Thyroid gland (tissue), 4 donors: ENCODE data around the gene UBTF. TPM values are rescaled to one million over a fixed set of nuclear protein-coding genes. Genes with fewer than 3 reads are reported as not detected.

Experiments used
- DNase-seq, 2 donors: peaks; one replicate each; pipeline ENCODE4 v3.0.0-alpha.2; 2019
- H3K27ac ChIP-seq, 3 donors: fragments of 200-600 bp; sonication (generic); 1 replicate in 2 of 3; 2 replicates in 1 of 3; pipeline ENCODE4 v1.5.1; 2016 to 2019; ENCODE audit warnings: mild to moderate bottlenecking in 1 of 3, moderate library complexity in 1 of 3
- H3K27me3 ChIP-seq: fragments of 200-600 bp; sonication (generic); one replicate; pipeline ENCODE4 v1.5.1; 2019
- H3K36me3 ChIP-seq, 2 donors: fragments of 200-600 bp; sonication (generic); one replicate each; pipeline ENCODE4 v1.5.1; 2016 to 2019
- H3K4me1 ChIP-seq, 2 donors: fragments of 200-600 bp; sonication (generic); one replicate each; pipeline ENCODE4 v1.5.1; 2017 to 2019
- H3K4me3 ChIP-seq, 3 donors: fragments of 200-600 bp; sonication (generic); replicated peaks in 1 of 3; 1 replicate in 2 of 3; 2 replicates in 1 of 3; pipeline ENCODE4 v1.5.1; 2016; ENCODE audit warnings: mild to moderate bottlenecking in 1 of 3
- H3K9me3 ChIP-seq: fragments of 200-600 bp; sonication (generic); one replicate; pipeline ENCODE4 v1.5.1; 2017
- POLR2A ChIP-seq, 2 donors: fragments of 450-650 bp; IDR thresholded peaks; one replicate each; pipeline ENCODE4 v1.6.1; 2017; ENCODE audit warnings: antibody characterized with exemption in 2 of 2, mild to moderate bottlenecking in 2 of 2, moderate library complexity in 1 of 2
- WGBS, 2 donors: methylation state at CpG; one replicate each; pipeline ENCODE4 v1.1.5; 2017; 5-methylcytosine and 5-hydroxymethylcytosine counted together
- intact Hi-C: fragments of 100-400 bp; cut with DNase I; formaldehyde crosslinking; loops from one replicate; pipeline ENCODE4 v1.15.1; 2023
- total RNA-seq, 4 donors: library from RNA; depleted of rRNA; stranded (reverse); fragments of >200 nt; gene quantifications; one replicate each; pipeline ENCODE4 v1.2.3, GENCODE V29; 2016
- TF ChIP-seq, protein P1 (sequence below), 6 experiments: fragments of 200-600 bp in 3 of 6; fragments of 450-650 bp in 3 of 6; sonication (generic) in 3 of 6; IDR thresholded peaks; one replicate each; pipeline ENCODE4 v1.5.1; 2016 to 2019; ENCODE audit warnings: antibody characterized with exemption in 6 of 6, mild to moderate bottlenecking in 2 of 6, inconsistent platforms in 1 of 6, moderate library complexity in 1 of 6

Gene UBTF
- total RNA-seq, 4 donors from 2014 or later = 63.6 to 97.4 (median 89.5) TPM

- Histone ChIP-seq H3K4me3 (no peak overlapping the region), H3K27ac (no peak overlapping the region), H3K27me3 (no peaks in the 10 kb centered on the region), H3K4me1 (peaks cover 12 to 15% of the 10 kb centered on the region in 2 donors), H3K9me3 (no peaks in the 10 kb centered on the region), H3K36me3 (peaks cover 31 to 34% of the 10 kb centered on the region in 2 donors)
- no peak for DNase-seq
- intact Hi-C loops = no loop called here
- WGBS, 2 donors = 74 to 86% methylated on average over 5 of the region's 5 CpGs
- TF ChIP-seq, protein P1, sequence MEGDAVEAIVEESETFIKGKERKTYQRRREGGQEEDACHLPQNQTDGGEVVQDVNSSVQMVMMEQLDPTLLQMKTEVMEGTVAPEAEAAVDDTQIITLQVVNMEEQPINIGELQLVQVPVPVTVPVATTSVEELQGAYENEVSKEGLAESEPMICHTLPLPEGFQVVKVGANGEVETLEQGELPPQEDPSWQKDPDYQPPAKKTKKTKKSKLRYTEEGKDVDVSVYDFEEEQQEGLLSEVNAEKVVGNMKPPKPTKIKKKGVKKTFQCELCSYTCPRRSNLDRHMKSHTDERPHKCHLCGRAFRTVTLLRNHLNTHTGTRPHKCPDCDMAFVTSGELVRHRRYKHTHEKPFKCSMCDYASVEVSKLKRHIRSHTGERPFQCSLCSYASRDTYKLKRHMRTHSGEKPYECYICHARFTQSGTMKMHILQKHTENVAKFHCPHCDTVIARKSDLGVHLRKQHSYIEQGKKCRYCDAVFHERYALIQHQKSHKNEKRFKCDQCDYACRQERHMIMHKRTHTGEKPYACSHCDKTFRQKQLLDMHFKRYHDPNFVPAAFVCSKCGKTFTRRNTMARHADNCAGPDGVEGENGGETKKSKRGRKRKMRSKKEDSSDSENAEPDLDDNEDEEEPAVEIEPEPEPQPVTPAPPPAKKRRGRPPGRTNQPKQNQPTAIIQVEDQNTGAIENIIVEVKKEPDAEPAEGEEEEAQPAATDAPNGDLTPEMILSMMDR (IDR thresholded peaks at IDR 0.05) = no peak
- no peak for TF ChIP-seq POLR2A (IDR thresholded peaks at IDR 0.05)
These were observed 2.8 kb downstream of the UBTF start for GRCh38 chr17:44216694-44217093.

DNA sequence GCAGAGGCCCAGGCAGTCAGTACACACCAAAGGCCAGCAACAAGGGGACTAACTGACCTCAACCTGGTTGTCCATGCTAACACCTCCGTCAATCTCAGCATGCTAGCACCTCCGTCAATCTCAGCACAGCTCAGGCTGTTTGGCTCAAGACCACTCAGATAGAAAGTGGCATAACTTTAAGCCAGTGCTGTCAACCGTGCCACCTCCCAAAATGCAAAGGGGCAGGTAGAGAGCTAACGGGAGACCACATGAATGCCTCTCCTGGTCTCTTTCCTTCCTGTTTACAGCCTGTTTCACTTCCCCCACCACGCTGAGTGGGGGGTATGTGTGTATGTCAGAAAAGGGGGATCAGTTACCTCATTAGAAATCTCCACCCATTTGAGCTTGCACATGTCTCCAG lies 3.3 kb downstream of the UBTF start:
- WGBS, 2 donors = 73 to 75% methylated on average over 5 of the region's 5 CpGs
- Histone ChIP-seq H3K27ac (no peak overlapping the region), H3K36me3 (peaks cover 36 to 39% of the 10 kb centered on the region in 2 donors), H3K4me3 (no peak overlapping the region), H3K4me1 (peaks cover 12 to 15% of the 10 kb centered on the region in 2 donors), H3K9me3 (no peaks in the 10 kb centered on the region), H3K27me3 (no peaks in the 10 kb centered on the region)
- intact Hi-C loops = no loop called here
- no peak for DNase-seq
- TF ChIP-seq POLR2A (IDR thresholded peaks at IDR 0.05) = no peak
- TF ChIP-seq, protein P1 (IDR thresholded peaks at IDR 0.05) = no peak

DNA sequence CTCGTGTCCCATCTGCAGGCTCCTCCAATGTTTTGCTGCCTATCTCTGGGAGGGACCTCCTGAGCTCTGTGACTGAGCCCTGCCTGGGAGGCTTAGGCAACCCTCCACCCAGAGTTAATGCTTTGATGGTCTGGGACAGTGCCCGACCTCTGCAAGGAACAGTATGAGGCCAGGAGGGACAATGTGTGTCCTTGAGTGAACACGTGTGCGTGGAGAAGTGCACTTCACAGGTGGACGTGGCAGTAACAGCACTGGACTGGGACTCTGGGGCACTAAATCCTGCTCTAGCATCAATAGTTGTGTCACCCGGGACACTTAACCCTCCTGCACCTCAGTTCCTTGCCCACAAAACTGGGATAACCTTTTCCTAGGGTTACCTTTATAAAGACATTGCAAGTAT lies 4.6 kb downstream of the UBTF start:
- 75 to 87% methylated on average over 6 of the region's 6 CpGs for WGBS, 2 donors
- no peak overlapping the region for H3K27ac ChIP-seq

GRCh38 chr17:44214230-44214494 lies 5.3 kb downstream of the UBTF start:
- TF ChIP-seq, protein P1 (IDR thresholded peaks at IDR 0.05) = no peak
- no peak for TF ChIP-seq POLR2A (IDR thresholded peaks at IDR 0.05)
- H3K9me3 ChIP-seq = no peaks in the 10 kb centered on the region
- H3K27me3 ChIP-seq = no peaks in the 10 kb centered on the region
- intact Hi-C loops = no loop called here
- H3K4me1 ChIP-seq = peaks cover 12 to 20% of the 10 kb centered on the region in 2 donors
- 92 to 100% methylated on average over 1 of the region's 1 CpG for WGBS, 2 donors
- DNase-seq = no peak
- H3K36me3 ChIP-seq = peaks cover 55 to 59% of the 10 kb centered on the region in 2 donors
- H3K4me3 ChIP-seq = no peak overlapping the region
- peak overlapping the region in 1 of 3 donors; percentile 22 for H3K27ac ChIP-seq

More for the DNA sequence above, 4.6 kb downstream of the UBTF start:
- no peaks in the 10 kb centered on the region for H3K27me3 ChIP-seq
- no peak overlapping the region for H3K4me3 ChIP-seq
- DNase-seq = peak; percentile 54 to 55
- peaks cover 12 to 20% of the 10 kb centered on the region in 2 donors for H3K4me1 ChIP-seq
- peaks cover 47 to 52% of the 10 kb centered on the region in 2 donors for H3K36me3 ChIP-seq
- intact Hi-C loops = no loop called here
- TF ChIP-seq POLR2A (IDR thresholded peaks at IDR 0.05) = no peak
- TF ChIP-seq, protein P1 (IDR thresholded peaks at IDR 0.05) = no peak
- no peaks in the 10 kb centered on the region for H3K9me3 ChIP-seq

DNA sequence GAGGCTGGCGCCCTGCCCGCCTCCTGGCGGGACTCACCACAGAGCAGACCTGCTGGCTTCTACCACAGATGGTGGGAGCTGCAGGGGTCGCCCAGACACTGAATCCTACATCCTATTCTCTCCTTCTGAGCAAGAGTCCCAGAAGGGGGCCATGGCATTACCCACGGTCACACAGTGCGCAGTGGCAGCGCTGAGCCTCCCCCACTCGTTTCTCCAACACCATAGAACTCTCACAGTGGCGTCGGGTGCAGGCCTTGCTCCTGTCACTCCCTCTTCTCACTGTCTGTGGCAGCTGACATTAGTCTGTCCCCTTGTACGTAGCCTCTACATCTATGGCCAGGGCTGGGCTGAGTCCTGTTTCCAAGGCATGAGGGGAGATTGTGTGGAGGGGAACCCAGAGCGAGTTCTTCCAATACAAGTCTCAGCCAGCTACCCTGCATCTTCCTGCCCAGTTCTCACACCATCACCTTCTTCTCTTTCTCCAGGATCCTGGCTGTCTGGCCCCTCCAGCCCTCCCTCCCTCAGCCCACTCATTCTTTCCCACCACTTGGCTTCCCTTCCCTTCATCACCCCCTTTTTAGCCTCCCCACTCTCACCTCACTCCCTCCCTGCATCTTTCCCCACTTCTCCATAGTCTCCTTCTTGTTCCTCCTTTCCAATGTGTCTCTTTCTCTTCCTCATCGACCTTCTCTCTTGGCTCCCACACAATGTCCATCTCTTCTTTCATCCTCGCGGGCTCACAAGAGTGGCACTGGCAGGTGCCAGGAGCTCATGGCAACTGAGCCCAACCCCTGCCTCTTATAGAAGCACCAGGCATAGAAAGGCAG lies 5.9 kb downstream of the UBTF start:
- Histone ChIP-seq H3K27ac (no peak overlapping the region), H3K36me3 (peaks cover 60 to 64% of the 10 kb centered on the region in 2 donors), H3K4me3 (no peak overlapping the region), H3K27me3 (no peaks in the 10 kb centered on the region), H3K9me3 (no peaks in the 10 kb centered on the region), H3K4me1 (peaks cover 12 to 20% of the 10 kb centered on the region in 2 donors)
- DNase-seq = no peak
- TF ChIP-seq, protein P1 (IDR thresholded peaks at IDR 0.05) = no peak
- no peak for TF ChIP-seq POLR2A (IDR thresholded peaks at IDR 0.05)
- intact Hi-C loops = no loop called here
- WGBS, 2 donors = 90% methylated on average over 11 to 15 of the region's 15 CpGs
